Measurements from ENCODE around the gene POU2F1. TPM values are rescaled to one million over a fixed set of nuclear protein-coding genes. Genes with fewer than 3 reads are reported as not detected.

Gene POU2F1
- total RNA-seq, 1 experiment from 2014 or later, result 25.3 TPM

- CTCF ChIA-PET, result interaction anchor here (0.6 to 1.1 kb wide), 5 partner anchors 16 to 180 kb away, joined by 3 to 7 read pairs (median 4); partner anchors contain the start of gene POU2F1
Observed at GRCh38 chr1:167263819-167264464, 43.3 kb downstream of the POU2F1 start.

GRCh38 chr1:167266965-167267364 lies 46.3 kb downstream of the POU2F1 start:
- TF ChIP-seq, protein P1, sequence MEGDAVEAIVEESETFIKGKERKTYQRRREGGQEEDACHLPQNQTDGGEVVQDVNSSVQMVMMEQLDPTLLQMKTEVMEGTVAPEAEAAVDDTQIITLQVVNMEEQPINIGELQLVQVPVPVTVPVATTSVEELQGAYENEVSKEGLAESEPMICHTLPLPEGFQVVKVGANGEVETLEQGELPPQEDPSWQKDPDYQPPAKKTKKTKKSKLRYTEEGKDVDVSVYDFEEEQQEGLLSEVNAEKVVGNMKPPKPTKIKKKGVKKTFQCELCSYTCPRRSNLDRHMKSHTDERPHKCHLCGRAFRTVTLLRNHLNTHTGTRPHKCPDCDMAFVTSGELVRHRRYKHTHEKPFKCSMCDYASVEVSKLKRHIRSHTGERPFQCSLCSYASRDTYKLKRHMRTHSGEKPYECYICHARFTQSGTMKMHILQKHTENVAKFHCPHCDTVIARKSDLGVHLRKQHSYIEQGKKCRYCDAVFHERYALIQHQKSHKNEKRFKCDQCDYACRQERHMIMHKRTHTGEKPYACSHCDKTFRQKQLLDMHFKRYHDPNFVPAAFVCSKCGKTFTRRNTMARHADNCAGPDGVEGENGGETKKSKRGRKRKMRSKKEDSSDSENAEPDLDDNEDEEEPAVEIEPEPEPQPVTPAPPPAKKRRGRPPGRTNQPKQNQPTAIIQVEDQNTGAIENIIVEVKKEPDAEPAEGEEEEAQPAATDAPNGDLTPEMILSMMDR (IDR thresholded peaks at IDR 0.05; ENCODE audit: unreplicated experiment), result no peak
- intact Hi-C loops (cut with micrococcal nuclease; ENCODE audit: unreplicated experiment), result loop anchor here (2.0 kb wide), 2 partner anchors 134 to 268 kb away; no protein-coding TSS in a partner anchor
- CTCF ChIA-PET, result interaction anchor here (0.6 to 2.7 kb wide), 5 partner anchors 13 to 287 kb away, joined by 3 to 21 read pairs (median 4); partner anchors contain the start of gene CREG1
- no peak overlapping the region for H3K4me3 Mint-ChIP-seq (ENCODE audit: low read depth, unreplicated experiment)
- H3K9me3 Mint-ChIP-seq (ENCODE audit: low read depth, unreplicated experiment), result no peaks in the 10 kb centered on the region
- no peaks in the 10 kb centered on the region for H3K27me3 Mint-ChIP-seq (ENCODE audit: unreplicated experiment)
- BruUV-seq (replicated peaks), result no TSS peak
- no peak overlapping the region for H3K27ac Mint-ChIP-seq (ENCODE audit: unreplicated experiment)
- peaks cover 6% of the 10 kb centered on the region for H3K4me1 Mint-ChIP-seq (ENCODE audit: low read depth, unreplicated experiment)
- H3K36me3 Mint-ChIP-seq (ENCODE audit: insufficient read depth, unreplicated experiment), result no peaks in the 10 kb centered on the region
- DNase-seq, result no peak

More at GRCh38 chr1:167263819-167264464, 43.3 kb downstream of the POU2F1 start:
- intact Hi-C loops (cut with micrococcal nuclease; ENCODE audit: unreplicated experiment), result no loop called here
- Mint-ChIP-seq H3K36me3 (ENCODE audit: insufficient read depth, unreplicated experiment) (no peaks in the 10 kb centered on the region), H3K27me3 (ENCODE audit: unreplicated experiment) (no peaks in the 10 kb centered on the region), H3K4me1 (ENCODE audit: low read depth, unreplicated experiment) (peaks cover 6% of the 10 kb centered on the region), H3K9me3 (ENCODE audit: low read depth, unreplicated experiment) (no peaks in the 10 kb centered on the region), H3K27ac (ENCODE audit: unreplicated experiment) (no peak overlapping the region), H3K4me3 (ENCODE audit: low read depth, unreplicated experiment) (no peak overlapping the region)
- no peak for DNase-seq
- TF ChIP-seq, protein P1 (IDR thresholded peaks at IDR 0.05; ENCODE audit: unreplicated experiment), result no peak
- BruUV-seq (replicated peaks), result no TSS peak

DNA sequence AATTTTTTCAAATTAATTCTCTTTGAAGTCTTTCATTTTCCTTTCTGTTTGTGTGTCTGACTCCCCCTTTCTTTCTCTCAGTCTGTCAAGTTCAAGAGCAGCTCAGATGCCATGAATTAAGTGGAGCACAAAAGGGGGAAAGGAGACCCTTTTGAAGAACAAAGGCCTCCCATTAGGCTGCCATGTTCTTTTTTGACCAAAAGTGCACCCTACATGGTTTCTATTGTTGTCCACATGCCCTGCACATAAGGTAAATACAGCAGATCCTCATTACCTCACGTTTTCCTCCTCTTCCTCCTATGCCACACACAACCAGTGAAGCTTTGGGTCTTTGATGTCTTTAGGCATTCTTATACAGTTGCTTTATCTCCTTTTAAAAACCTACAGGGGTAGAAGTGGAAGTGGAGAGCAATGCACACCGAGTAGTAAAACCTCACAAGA lies 47.7 kb downstream of the POU2F1 start:
- no peak overlapping the region for H3K27ac Mint-ChIP-seq (ENCODE audit: unreplicated experiment)

DNA sequence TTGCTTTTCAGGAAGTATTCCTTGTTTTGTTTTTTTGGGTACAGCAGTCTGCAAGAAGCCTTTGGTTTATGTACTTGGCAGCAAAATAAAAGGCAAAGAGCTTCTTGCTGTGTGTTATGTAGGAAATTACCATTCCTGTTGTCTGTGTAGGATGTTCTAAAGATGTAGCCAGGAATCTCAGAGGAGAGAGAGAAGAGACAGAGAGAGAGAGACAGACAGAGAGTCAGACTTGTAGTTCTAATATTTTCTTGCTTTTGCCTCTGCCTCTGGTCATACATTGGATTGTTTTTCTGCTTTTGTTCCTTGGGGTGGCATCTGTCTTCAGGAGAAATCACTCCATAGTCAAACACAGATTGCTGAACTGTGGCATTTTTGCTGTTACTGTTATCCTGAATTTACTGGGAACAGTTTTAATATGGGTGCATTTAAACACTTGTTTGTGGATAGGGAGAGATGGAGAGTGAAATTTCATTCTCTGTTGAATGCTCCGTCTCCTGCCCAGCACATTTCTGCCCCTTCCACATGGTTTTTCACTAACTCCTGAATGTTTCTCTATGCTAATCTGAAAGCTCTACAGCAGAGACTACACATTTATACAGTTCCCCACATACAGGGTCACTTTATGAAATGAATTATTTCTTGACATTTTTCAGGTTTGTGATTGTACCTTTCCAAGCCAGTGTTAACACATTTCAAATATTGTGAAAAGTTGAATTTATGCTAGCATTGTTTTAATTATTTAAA lies 49.8 kb downstream of the POU2F1 start:
- Mint-ChIP-seq H3K9me3 (ENCODE audit: low read depth, unreplicated experiment) (no peaks in the 10 kb centered on the region), H3K27me3 (ENCODE audit: unreplicated experiment) (no peaks in the 10 kb centered on the region), H3K4me3 (ENCODE audit: low read depth, unreplicated experiment) (no peak overlapping the region), H3K27ac (ENCODE audit: unreplicated experiment) (no peak overlapping the region), H3K36me3 (ENCODE audit: insufficient read depth, unreplicated experiment) (no peaks in the 10 kb centered on the region), H3K4me1 (ENCODE audit: low read depth, unreplicated experiment) (peaks cover 6% of the 10 kb centered on the region)
- TF ChIP-seq, protein P1 (IDR thresholded peaks at IDR 0.05; ENCODE audit: unreplicated experiment), result no peak
- CTCF ChIA-PET, result interaction anchor here (0.7 to 1.2 kb wide), 3 partner anchors 72 to 287 kb away, joined by 4 read pairs; no protein-coding TSS in a partner anchor
- no peak for DNase-seq
- intact Hi-C loops (cut with micrococcal nuclease; ENCODE audit: unreplicated experiment), result no loop called here
- no TSS peak for BruUV-seq (replicated peaks)

More for the DNA sequence above, 47.7 kb downstream of the POU2F1 start:
- TF ChIP-seq, protein P1 (IDR thresholded peaks at IDR 0.05; ENCODE audit: unreplicated experiment), result no peak
- H3K4me3 Mint-ChIP-seq (ENCODE audit: low read depth, unreplicated experiment), result no peak overlapping the region
- DNase-seq, result no peak
- peaks cover 6% of the 10 kb centered on the region for H3K4me1 Mint-ChIP-seq (ENCODE audit: low read depth, unreplicated experiment)
- no TSS peak for BruUV-seq (replicated peaks)
- no peaks in the 10 kb centered on the region for H3K9me3 Mint-ChIP-seq (ENCODE audit: low read depth, unreplicated experiment)
- no peaks in the 10 kb centered on the region for H3K36me3 Mint-ChIP-seq (ENCODE audit: insufficient read depth, unreplicated experiment)
- intact Hi-C loops (cut with micrococcal nuclease; ENCODE audit: unreplicated experiment), result loop anchor here (1.0 kb wide), 2 partner anchors 75 to 174 kb away; no protein-coding TSS in a partner anchor
- H3K27me3 Mint-ChIP-seq (ENCODE audit: unreplicated experiment), result no peaks in the 10 kb centered on the region
- CTCF ChIA-PET, result interaction anchor here (0.6 to 2.7 kb wide), 11 partner anchors 9 to 271 kb away, joined by 3 to 21 read pairs (median 3); no protein-coding TSS in a partner anchor
